Spleen (tissue), 11 donors: ENCODE data around the gene ACYP1. TPM values are rescaled to one million over a fixed set of nuclear protein-coding genes. Genes with fewer than 3 reads are reported as not detected.
A peak's percentile ranks its signal among the peaks of the same experiment; 100 is the strongest.

Experiments used
- DNase-seq: peaks from one replicate; pipeline ENCODE4 v3.0.0-alpha.2; 2020
- H3K27ac ChIP-seq, 8 donors: fragments of 200-600 bp; sonication (generic) in 7 of 8; 1 replicate in 4 of 8; 2 replicates in 4 of 8; pipeline versions ENCODE4 v1.5.0 to v1.8.0; 2016 to 2021; ENCODE audit warnings: inconsistent platforms in 4 of 8, mild to moderate bottlenecking in 4 of 8, moderate library complexity in 1 of 8
- H3K27me3 ChIP-seq, 7 donors: fragments of 200-600 bp; sonication (generic) in 6 of 7; replicated peaks in 1 of 7; 1 replicate in 4 of 7; 2 replicates in 3 of 7; pipeline versions ENCODE4 v1.5.0 to v1.8.0; 2016 to 2021; ENCODE audit warnings: inconsistent platforms in 3 of 7, mild to moderate bottlenecking in 1 of 7
- H3K36me3 ChIP-seq, 6 donors: fragments of 200-600 bp; sonication (generic) in 5 of 6; 1 replicate in 4 of 6; 2 replicates in 2 of 6; pipeline versions ENCODE4 v1.5.0 to v1.8.0; 2016 to 2021; ENCODE audit warnings: inconsistent platforms in 2 of 6
- H3K4me1 ChIP-seq, 6 donors: fragments of 200-600 bp; sonication (generic) in 5 of 6; 1 replicate in 3 of 6; 2 replicates in 3 of 6; pipeline versions ENCODE4 v1.5.0 to v1.8.0; 2016 to 2021; ENCODE audit warnings: inconsistent platforms in 3 of 6
- H3K4me3 ChIP-seq, 8 donors: fragments of 200-600 bp; sonication (generic) in 7 of 8; 1 replicate in 4 of 8; 2 replicates in 4 of 8; pipeline versions ENCODE4 v1.5.0 to v1.8.0; 2016 to 2021; ENCODE audit warnings: inconsistent platforms in 4 of 8, mild to moderate bottlenecking in 4 of 8, moderate library complexity in 2 of 8
- H3K9me3 ChIP-seq, 8 donors: fragments of 200-600 bp; sonication (generic) in 7 of 8; 1 replicate in 4 of 8; 2 replicates in 4 of 8; pipeline versions ENCODE4 v1.5.0 to v1.8.0; 2016 to 2021; ENCODE audit warnings: inconsistent platforms in 4 of 8
- CTCF ChIP-seq, 11 experiments: fragments of 200-600 bp in 7 of 11; fragments of 450-650 bp in 4 of 11; sonication (generic) in 4 of 11; IDR thresholded peaks in 8 of 11; conservative IDR thresholded peaks in 3 of 11; 1 replicate in 7 of 11; 2 replicates in 4 of 11; pipeline versions ENCODE4 v1.4.0 to v1.8.0; 2016 to 2021; ENCODE audit warnings: antibody characterized with exemption in 11 of 11, inconsistent platforms in 4 of 11, mild to moderate bottlenecking in 1 of 11
- POLR2A ChIP-seq, 3 donors: fragments of 450-650 bp; IDR thresholded peaks; one replicate each; pipeline ENCODE4 v1.5.1; 2017; ENCODE audit warnings: antibody characterized with exemption in 3 of 3, mild to moderate bottlenecking in 1 of 3
- POLR2AphosphoS5 ChIP-seq, 3 donors: sonication (generic); formaldehyde crosslinking; IDR thresholded peaks; one replicate each; pipeline ENCODE4 v1.5.1; 2017; ENCODE audit warnings: antibody characterized with exemption in 3 of 3
- WGBS, 5 donors: extraction: QIAGEN DNeasy Blood & Tissue Kit in 3 of 5; methylation state at CpG; one replicate each; pipeline versions ENCODE4 v1.1.5 to v1.1.7; 2013 to 2018; 5-methylcytosine and 5-hydroxymethylcytosine counted together
- intact Hi-C: fragments of 100-400 bp; cut with DNase I; formaldehyde crosslinking; loops from one replicate; pipeline ENCODE4 v1.15.0; 2023; ENCODE audit warnings: low total_unique reads
- polyA plus RNA-seq, 3 donors: library from polyadenylated mRNA; stranded (reverse); fragments of 200-250 nt; gene quantifications; one replicate each; pipeline ENCODE4 v1.2.1, GENCODE V29; 2013
- total RNA-seq, 7 donors: library from RNA; depleted of rRNA in 3 of 7; stranded (reverse); fragments of >200 nt in 3 of 7; fragmentation: NEBNext Ultra II Directional in 4 of 7; extraction: Animal tissue kit (Norgen Biotek cat#: 25700) in 4 of 7; gene quantifications; one replicate each; pipeline versions ENCODE4 v1.1.0 to v1.2.1, GENCODE V29; 2016 to 2021
- donor health status: healthy with polysubstance abuse.
- donor health status: DM: no; HTN: no; CAD: no; lungs with moderate emphysema.
- donor health status: DM: no; HTN: no; CAD: no.
- donor health status: Bipolar disorder and iron deficiency.
- donor health status: healthy.
- donor health status: DM: no; HTN: no; CAD: no.
- donor health status: DM: yes; HTN: yes; CAD: no.

Gene ACYP1
- total and polyA plus RNA-seq, 10 donors = 6.8 to 27.7 (median 20.2) TPM

- Histone ChIP-seq H3K36me3 (peaks cover 0 to 100% (median 62%) of the 10 kb centered on the region in 6 donors), H3K4me3 (no peak overlapping the region), H3K9me3 (no peaks in the 10 kb centered on the region), H3K27ac (peak overlapping the region in 6 of 8 donors; percentile 30 to 59 (median 44)), H3K27me3 (no peaks in the 10 kb centered on the region), H3K4me1 (peaks cover 0 to 33% (median 5%) of the 10 kb centered on the region in 6 donors)
- TF ChIP-seq CTCF (IDR thresholded peaks at IDR 0.05 in 8 of 11, conservative IDR thresholded peaks at IDR 0.05 in 3 of 11) = no peak
- no peak for TF ChIP-seq POLR2A (IDR thresholded peaks at IDR 0.05)
- no peak for TF ChIP-seq POLR2AphosphoS5 (IDR thresholded peaks at IDR 0.05)
- 96 to 98% (median 97%) methylated on average over 4 of the region's 4 CpGs for WGBS, 5 donors
- intact Hi-C loops = no loop called here
- DNase-seq = no peak
These were observed 53.2 kb downstream of the ACYP1 start for GRCh38 chr14:75010472-75011093.

GRCh38 chr14:75009176-75009575 is 54.6 kb downstream of the ACYP1 start:
- Histone ChIP-seq H3K9me3 (no peaks in the 10 kb centered on the region), H3K27me3 (no peaks in the 10 kb centered on the region), H3K4me3 (no peak overlapping the region), H3K36me3 (peaks cover 0 to 98% (median 58%) of the 10 kb centered on the region in 6 donors), H3K4me1 (peaks cover 2 to 48% (median 18%) of the 10 kb centered on the region in 6 donors), H3K27ac (peak overlapping the region in 1 of 8 donors; percentile 5)
- no peak for DNase-seq
- intact Hi-C loops = no loop called here
- TF ChIP-seq CTCF (IDR thresholded peaks at IDR 0.05 in 8 of 11, conservative IDR thresholded peaks at IDR 0.05 in 3 of 11) (no peak), POLR2AphosphoS5 (IDR thresholded peaks at IDR 0.05) (no peak)
- 93 to 97% (median 95%) methylated on average over 4 of the region's 4 CpGs for WGBS, 5 donors

- 88 to 97% (median 95%) methylated on average over 3 of the region's 3 CpGs for WGBS, 5 donors
- no peak overlapping the region for H3K27ac ChIP-seq
- H3K9me3 ChIP-seq = no peaks in the 10 kb centered on the region
- H3K4me3 ChIP-seq = no peak overlapping the region
- H3K36me3 ChIP-seq = peaks cover 0 to 63% (median 51%) of the 10 kb centered on the region in 6 donors
- H3K4me1 ChIP-seq = peaks cover 11 to 53% (median 31%) of the 10 kb centered on the region in 6 donors
- intact Hi-C loops = no loop called here
- TF ChIP-seq POLR2A (IDR thresholded peaks at IDR 0.05) (no peak), POLR2AphosphoS5 (IDR thresholded peaks at IDR 0.05) (no peak), CTCF (IDR thresholded peaks at IDR 0.05 in 8 of 11, conservative IDR thresholded peaks at IDR 0.05 in 3 of 11) (no peak)
- no peaks in the 10 kb centered on the region for H3K27me3 ChIP-seq
- DNase-seq = no peak
These were observed 58.5 kb downstream of the ACYP1 start for GRCh38 chr14:75005357-75005756.

- Histone ChIP-seq H3K4me1 (peaks cover 11 to 53% (median 31%) of the 10 kb centered on the region in 6 donors), H3K36me3 (peaks cover 0 to 44% (median 34%) of the 10 kb centered on the region in 6 donors), H3K4me3 (peak overlapping the region; percentile 70 to 94 (median 88)), H3K27ac (peak overlapping the region; percentile 69 to 91 (median 88)), H3K27me3 (no peaks in the 10 kb centered on the region), H3K9me3 (no peaks in the 10 kb centered on the region)
- TF ChIP-seq CTCF (IDR thresholded peaks at IDR 0.05 in 8 of 11, conservative IDR thresholded peaks at IDR 0.05 in 3 of 11) (no peak), POLR2A (IDR thresholded peaks at IDR 0.05) (no peak), POLR2AphosphoS5 (IDR thresholded peaks at IDR 0.05) (no peak)
- DNase-seq = no peak
- 11 to 13% (median 11%) methylated on average over 16 to 18 of the region's 18 CpGs for WGBS, 5 donors
- intact Hi-C loops = no loop called here
These were observed 60.4 kb downstream of the ACYP1 start for GRCh38 chr14:75003250-75004027.
